HG02870 (cell line): ENCODE measurements around the gene PISD.
A peak's percentile ranks its signal among the peaks of the same experiment; 100 is the strongest.
"Not testable (repeated sequence)": the region's sequence is repeated elsewhere in the genome, so short reads cannot be mapped to it uniquely, and the experiment has no call there.

Experiments used
- ATAC-seq: cut with Tn5 transposase; IDR thresholded peaks from one replicate; pipeline ENCODE4 v1.9.1; 2021; ENCODE audit warnings: mild to moderate bottlenecking, moderate library complexity; ENCODE audit not compliant: unreplicated experiment

The PISD gene

DNA sequence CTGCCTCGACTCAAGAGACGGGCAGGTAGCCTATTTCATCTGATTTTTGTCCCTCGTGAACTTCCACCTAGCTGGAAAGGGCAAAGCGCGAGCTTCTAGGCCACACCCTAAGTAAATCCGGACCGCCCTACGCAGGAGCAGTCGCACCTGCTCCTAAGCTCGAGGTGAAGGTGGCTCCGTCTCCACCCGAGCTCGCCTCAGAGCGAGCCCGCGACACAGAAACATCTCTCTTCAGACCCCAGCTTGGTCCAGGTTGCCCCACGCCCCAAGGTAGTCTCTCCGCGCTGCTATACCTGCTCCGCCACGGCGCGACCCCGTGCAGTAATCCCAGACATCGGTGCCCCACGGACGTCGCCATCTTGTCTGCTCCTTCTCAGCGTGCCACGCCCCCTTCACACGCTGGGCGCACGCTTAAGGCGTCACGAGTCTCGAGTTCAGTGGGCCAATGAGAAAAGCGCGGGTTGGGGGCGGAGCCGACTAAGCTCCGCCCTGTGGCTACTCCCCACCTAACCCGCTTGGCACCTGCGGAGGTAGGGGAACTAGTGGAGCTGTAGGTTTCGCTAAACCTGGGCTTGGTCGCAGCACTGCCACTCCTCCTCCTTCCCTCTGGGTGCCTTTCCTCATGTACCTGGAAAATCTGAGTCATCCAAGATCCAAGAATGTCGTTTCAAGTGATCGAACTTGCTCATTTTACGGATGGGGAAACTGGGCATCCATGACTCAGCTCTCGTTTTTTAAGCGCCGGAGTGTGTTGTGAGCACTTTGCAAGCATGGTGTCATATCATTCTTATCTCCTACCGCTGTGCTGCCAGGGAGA is at the start of gene PISD:
PISD (minus strand) TSS at position 365 of the 817 bp plus-strand sequence; CDS start at position 358, 7 bp downstream.
- ATAC-seq = peak; percentile 75

DNA sequence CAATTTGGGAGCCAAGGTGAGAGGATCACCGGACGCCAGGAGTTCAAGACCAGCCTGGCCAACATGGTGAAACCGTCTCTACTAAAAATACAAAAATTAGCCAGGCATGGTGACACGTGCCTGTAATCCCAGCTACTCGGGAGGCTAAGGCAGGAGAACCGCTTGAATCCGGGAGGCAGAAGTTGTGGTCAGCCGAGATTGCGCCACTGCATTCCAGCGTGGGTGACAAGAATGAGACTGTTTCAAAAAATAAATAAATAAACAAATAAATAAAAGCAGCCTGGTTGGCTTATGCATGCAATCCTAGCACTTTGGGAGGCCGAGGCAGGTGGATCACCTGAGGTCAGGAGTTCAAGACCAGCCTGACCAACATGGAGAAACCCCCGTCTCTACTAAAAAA is 49.2 kb upstream of the PISD start:
- ATAC-seq = not testable (repeated sequence)

DNA sequence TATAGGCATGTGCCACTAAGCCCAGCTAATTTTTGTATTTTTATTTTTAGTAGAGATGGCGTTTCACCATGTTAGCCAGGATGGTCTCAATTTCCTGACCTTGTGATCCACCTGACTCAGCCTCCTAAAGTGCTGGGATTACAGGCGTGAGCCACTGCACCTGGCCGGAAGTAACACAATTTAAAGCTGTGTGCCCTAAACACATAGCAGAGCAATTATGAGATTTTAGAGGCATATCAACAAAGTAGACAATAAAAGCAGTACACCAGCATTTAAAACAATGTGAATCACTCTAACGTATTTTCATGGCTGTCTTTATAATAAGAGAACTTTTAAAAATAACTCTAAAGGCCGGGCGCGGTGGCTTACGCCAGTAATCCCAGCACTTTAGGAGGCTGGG is 45.5 kb upstream of the PISD start:
- no peak for ATAC-seq

DNA sequence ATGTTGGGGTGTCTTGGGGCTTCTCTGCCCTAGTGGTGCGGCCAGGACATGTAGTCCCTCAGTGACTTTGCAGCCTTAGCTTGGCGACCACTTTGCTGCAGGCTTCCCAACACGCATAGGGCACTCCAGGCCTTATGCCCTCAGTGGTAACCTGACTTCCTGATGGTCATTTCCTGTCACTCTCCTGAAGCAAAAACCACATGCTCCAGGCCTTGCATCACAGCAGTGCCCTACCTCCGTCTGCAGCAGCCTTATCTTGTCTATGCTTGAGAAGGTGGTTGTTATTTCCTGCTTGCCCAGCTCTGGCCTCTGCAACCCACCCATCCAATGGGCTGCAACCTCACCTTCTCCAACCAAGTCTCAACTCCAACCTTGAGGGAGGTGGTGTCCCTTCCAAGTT is 33.4 kb upstream of the PISD start:
- ATAC-seq = no peak

DNA sequence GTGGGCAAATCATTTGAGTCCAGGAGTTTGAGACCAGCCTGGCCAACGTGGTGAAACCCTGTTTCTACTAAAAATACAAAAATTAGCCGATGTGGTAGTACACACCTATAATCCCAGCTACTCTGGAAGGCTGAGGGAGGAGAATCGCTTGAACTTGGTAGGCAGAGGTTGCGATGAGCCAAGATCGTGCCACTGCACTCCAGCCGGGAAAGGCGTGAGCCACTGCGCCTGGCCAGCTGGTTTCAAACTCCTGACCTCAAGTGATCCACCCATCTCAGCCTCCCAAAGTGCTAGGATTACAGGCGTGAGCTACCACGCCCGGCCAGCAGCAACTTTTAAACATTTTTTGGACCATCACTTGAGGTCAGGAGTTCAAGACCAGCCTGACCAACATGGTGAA is 32.0 kb upstream of the PISD start:
- not testable (repeated sequence) for ATAC-seq

DNA sequence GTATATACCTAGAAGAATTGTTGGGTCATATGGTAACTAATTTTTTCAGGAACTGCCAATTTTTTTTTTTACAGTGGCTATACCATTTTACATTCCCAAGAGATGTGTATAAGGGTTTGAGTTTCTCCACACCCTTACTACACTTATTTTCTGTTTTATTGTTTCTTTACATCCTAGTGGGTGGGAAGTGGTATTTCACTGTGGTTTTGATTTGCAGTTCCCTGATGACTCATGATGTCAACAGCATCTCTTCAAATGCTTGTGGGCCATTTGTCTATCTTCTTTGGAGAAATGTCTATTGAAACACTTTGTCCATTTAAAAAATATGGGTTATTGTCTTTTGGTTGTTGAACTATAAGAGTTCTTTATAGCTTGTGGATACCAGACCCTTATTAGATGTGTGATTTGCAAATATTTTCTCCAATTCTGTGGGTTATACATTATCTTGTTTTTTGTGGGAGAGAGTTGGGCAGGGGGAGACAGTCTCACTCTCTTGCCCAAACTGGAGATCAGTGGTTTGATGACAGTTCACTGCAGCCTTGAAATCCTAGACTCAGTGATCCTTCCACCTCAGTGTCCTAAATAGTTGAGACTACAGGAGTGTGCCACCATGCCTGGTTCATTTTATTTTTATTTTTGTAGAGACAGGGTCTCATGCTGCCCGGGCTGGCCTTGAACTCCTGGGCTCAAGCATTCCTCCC is 30.3 kb upstream of the PISD start:
- ATAC-seq = no peak

DNA sequence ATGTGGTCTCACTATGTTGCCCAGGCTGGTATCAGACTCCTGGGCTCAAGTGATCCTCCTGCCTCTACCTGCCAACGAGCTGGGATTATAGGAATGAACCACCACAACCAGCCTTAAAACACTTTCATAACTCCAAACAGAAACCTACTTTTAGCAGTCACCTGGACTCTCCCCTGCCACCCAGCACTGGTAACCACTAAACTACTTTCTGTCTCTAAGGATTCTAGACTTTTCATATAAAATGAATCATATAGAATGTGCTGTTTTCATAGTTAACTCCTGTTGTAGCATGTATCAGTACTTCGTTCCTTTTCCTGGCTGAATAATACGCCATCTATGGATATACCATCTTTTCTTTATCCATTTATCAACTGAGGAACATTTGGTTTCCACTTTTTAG is 29.4 kb upstream of the PISD start:
- ATAC-seq = no peak

DNA sequence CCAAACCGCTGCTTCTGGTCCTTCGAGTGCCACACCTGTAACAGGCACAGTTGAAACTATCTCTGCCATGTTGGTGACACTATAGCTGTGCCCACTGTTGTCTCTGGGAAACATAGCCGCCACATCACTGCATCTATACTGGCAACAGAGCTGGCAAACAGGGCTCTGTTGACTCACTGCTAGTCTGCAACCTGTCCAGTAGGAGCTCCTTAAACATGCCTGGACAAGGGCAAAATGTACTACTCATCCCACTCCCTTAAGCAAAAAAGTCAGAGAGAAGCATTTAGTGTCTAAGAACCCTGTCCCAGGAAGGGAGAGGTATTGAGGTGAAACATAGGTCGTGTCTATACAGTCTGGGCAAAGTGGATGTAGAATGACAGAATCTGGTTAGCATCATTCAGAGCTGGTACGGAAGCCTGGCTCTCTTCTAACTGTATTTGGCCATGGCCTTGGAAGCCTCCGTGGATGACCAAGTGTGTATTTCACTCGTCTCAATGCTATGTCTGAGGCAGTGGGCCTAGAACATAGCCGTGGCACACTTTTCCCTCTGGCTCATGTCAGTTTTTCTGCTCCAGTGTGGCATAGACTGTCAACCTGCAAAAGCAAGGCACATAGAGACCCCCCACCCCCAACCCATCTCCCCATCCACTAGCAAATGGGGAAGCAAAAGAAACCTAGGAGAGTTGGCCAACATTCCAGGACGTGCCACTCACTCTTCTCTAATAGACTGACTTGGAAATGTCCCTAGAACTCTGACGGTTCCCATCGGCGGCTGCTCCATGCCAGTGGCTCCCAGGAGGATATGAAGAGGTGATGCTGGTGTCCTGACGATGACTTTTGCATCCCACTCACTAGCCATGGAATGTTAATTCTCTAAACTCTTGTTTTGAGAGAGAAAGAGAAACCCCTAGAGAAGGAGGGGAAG is 21.4 kb upstream of the PISD start:
- no peak for ATAC-seq

DNA sequence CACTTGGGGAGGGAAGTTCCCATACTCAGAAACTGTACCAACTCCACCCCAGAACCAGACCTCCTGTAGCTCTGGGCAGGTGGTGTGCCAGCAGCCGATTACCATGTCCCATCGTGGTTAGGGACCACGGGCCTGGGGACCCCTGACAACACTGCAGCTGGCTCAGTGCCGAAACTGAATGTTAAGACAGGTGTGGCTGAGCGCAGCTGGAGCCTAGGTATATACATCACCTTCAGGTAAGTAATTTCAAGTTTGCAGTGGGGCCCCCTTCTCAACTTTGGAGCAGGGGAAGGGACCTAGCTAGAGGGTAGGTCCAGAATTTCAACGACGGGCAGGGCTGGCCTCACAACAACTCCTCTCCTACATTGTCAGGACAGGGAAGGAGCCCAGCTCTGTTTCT is 20.7 kb upstream of the PISD start:
- ATAC-seq = no peak

DNA sequence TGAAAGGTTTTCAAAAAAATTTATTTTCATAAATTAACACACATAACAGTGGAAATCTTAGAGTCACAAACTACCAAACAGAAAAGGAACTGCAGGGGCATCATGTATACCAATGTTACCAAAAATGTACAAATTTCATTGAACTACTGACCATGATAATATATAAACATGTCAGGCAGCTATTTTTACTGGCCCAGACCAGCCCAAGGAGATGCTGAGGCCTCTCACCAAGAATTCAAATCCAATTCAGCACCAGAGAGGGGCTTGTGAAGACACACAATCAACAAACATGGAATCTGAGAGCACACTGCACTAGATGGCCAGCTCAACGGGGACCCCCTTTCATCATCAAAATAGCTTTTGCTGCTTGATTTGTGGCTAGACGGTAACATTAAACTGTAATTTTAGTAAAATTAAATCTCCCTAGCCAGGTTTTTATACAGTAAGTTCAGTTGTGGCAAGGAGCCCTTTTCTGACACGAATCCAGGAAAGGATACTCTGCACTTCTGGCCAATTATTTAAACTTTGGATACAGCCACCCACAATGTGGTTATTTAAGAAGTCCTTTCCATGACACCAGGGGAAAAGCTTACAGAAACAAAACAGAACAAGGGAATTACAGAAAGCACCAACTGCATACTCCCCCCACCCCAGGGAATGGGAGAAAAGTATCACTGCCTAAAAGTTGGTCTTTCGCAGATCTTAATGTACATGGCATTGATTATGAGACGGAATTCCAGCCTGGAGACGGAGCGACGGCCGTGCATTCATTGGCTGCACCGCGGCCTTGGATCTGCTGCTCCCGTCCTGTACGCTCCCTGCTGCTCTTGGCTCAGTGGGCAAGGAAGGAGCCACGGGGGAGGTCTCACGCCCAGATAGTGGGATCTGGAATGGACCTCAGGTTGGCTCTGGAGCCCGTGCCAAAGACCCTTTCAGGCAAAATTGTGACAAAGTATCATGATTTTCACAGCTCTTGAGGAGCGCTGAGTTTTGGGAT is 19.6 kb upstream of the PISD start:
- no peak for ATAC-seq

DNA sequence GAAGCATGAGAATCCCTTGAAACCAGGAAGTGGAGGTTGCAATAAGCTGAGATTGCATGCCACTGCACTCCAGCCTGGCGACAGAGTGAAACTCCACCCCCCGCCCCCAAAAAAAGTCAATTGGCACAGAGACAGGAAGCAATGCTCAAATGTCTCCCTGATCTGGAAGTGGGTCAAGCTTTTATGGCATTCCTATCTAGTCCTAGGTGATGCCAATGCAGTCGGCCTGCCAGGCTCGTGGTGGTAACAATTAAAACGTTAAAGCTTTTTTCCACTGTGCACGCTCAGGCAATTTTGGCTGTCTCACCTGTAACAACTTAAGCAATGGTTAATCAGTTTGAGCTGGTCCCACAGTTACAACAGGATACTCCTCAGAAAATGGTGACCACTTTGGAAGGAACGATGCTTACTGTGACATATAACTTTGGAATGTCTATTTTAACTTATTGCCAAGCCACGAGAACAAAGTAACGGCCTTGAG is 18.9 kb upstream of the PISD start:
- no peak for ATAC-seq

DNA sequence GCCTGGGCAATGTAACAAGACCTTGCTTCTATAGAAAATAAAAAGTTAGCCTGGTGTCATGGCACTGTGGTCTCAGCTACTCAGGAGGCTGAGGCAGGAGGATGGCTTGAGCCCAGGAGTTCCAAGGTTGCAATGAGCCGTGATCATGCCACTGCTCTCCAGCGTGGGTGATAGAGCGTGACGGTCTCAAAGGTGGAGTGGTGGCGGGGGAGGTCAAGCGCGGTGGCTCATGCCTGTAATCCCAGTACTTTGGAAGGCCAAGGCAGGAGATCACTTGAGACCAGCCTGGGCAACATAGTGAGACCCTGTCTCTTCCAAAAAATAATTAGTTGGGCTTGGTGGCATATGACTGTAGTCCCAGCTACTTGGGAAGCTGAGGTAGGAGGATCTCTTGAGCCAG is 16.7 kb upstream of the PISD start:
- ATAC-seq = no peak

DNA sequence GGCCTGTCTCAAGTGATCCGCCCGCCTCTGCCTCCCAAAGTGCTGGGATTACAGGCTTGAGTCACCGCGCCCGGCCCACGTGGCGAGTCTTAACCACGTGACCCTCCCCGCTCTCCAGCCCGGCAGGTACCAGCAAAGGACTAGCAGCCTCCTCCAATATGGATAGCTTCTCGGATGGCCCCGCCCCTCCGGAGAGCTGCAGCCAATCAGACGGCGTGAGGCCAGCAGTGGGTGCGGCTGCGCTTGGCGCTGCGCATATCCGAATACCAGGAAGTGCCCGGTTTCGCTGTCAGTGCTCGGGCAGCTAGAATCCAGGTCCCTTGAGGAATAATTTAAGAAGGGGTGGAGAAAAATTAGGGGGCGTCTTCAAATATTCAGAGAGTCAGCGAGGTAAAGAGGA is 14.7 kb upstream of the PISD start:
- ATAC-seq = peak; percentile 87

DNA sequence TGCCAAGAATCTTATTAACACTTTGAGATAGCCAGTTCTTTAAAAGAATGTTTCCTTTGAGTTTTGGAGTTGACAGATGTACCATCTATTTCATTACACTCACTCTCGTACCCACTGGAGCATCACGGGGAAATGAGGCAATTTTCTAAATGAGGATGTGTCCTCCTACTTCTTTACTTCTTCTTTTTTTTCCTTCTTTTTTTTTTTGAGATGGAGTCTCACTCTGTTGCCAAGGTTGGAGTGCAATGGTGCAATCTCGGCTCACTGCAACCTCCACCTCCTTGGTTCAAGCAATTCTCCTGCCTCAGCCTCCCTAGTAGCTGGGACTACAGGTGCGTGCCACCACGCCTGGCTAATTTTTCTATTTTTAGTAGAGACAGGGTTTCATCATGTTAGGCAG is 12.2 kb upstream of the PISD start:
- not testable (repeated sequence) for ATAC-seq

DNA sequence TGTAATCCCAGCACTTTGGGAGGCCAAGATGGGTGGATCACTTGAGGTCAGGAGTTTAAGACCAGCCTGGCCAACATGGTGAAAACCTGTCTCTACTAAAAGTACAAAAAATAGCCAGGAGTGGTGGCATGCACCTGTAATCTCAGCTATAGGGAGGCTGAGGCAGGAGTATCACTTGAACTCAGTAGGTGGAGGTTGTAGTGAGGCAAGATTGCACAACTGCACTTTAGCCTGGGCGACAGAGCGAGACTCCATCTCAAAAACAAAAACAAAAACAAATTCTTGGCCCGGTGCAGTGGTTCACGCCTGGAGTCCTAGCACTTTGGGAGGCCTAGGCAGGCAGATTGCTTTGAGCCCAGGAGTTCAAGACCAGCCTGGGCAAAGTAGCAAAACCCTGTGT is 6.8 kb upstream of the PISD start:
- ATAC-seq = not testable (repeated sequence)

DNA sequence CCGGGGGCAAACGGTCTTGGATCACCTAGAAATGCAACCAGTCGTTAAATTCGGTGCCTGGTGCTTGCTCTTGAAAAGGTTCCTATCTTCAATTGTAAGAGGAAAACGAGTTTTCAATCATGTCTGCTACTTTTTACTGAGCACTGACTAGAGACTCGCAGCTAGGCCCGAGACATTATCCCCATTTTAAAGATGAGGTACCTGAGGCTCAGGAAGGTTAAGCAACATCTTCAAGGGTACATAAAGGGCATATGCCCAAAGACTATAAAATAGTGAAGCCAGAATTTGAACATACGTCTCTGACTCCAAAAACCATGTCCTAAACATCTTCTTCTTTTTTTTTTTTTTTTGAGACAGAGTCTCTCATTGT is 638 bp upstream of the PISD start:
- ATAC-seq = no peak

DNA sequence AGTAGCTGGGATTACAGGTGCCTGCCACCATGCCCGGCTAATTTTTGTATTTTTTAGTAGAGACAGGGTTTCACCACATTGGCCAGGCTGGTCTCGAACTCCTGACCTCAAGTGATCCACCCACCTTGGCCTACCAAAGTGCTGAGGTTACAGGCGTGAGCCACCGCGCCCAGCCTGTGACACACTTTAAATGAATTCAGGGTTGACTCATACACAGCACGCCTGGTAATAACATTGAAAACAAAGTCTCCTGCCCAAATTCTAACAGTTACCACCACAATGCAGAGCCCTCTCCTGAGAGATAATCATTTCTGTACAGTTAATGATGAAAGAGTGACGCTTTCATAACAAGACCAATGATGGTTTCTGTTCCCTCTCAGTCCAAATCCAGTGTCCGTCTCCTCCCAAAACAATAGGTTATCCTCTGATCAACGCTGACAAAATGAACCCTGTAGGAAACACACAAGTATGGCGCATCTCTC is 1.1 kb downstream of the PISD start:
- not testable (repeated sequence) for ATAC-seq

DNA sequence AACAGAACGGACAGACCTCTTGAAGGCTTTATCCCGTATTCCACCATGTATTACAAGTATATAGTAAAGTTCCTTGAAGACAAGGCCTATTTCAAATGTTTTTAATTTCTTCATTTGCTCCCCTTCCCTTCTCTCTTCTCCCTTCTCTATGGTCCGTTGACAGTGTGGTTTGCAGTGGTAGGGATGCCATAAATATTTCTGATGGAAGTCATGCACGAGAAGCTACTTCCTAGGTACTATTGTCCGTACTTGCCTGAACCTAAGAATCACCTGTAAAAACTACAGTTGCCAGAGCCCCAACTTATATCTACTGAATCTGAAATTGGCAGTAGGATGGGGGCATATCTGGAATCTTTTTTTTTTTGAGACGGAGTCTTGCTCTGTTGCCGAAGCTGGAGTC is 2.8 kb downstream of the PISD start:
- ATAC-seq = no peak

DNA sequence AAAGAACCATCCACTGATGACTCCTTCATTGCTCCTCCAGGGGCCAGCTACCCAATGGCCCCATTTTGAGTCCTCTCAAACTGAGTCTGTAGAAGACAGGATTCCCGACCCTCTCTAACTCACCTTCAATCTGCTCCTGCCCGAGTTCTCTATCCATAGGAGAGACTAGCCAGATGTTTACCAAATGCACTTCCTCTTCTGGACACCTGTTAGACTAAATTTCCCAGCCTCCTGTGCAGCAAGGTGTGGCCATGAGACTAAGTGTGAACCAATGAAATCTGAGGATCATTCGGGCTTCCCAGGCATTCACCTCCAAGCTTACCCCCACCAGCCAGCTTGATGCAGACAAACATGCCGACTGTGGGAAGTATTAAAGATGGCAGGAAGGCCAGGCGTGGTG is 7.6 kb downstream of the PISD start:
- ATAC-seq = no peak

DNA sequence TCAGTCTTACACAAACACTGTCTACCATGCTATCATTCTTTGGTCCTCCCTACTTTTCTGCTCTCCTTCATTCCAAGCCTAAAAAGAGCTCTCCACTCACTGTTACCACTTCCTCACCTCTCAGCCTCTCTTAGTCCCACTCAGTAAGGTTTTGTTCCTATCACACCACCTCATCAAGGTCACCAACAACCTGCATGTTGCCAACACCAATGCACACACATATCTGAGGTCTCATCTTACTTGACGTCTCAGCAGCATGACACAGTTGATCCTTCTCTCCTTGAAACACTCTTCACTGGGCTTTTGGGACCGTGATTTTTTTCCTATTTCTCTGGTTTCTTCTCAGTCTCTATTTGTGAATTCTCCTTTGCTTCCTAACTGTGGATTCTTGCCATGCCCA is 8.1 kb downstream of the PISD start:
- ATAC-seq = no peak
